ENCODE measurements around the gene C1QL4. TPM values are rescaled to one million over a fixed set of nuclear protein-coding genes. Genes with fewer than 3 reads are reported as not detected.

The C1QL4 gene
- total and polyA plus RNA-seq, 7 donors, result 0.03 TPM; not detected in 6

GRCh38 chr12:49357103-49357678, 20.2 kb upstream of the C1QL4 start:
- no peaks in the 10 kb centered on the region for H3K36me3 ChIP-seq
- 10 to 18% methylated on average over 3 of the region's 3 CpGs for WGBS, 2 donors
- H3K4me1 ChIP-seq, result peaks cover 0 to 12% (median 7%) of the 10 kb centered on the region in 4 donors
- H3K4me3 ChIP-seq, result no peak overlapping the region
- H3K27me3 ChIP-seq, result peaks cover 0 to 25% (median 19%) of the 10 kb centered on the region in 3 donors
- intact Hi-C loops (cut with DNase I), result no loop called here
- no peak overlapping the region for H3K27ac ChIP-seq
- DNase-seq, result no peak
- H3K9me3 ChIP-seq, result no peaks in the 10 kb centered on the region
- TF ChIP-seq CTCF (IDR thresholded peaks at IDR 0.05) (peak in 1 of 4 experiments; percentile 33), POLR2AphosphoS5 (IDR thresholded peaks at IDR 0.05) (no peak)

- H3K27me3 ChIP-seq, result peaks cover 0 to 38% (median 27%) of the 10 kb centered on the region in 3 donors
- TF ChIP-seq CTCF (IDR thresholded peaks at IDR 0.05) (no peak), EP300 (IDR thresholded peaks at IDR 0.05) (no peak), POLR2AphosphoS5 (IDR thresholded peaks at IDR 0.05) (no peak), POLR2A (IDR thresholded peaks at IDR 0.05) (no peak)
- intact Hi-C loops (cut with DNase I), result no loop called here
- DNase-seq, result peak; percentile 21
- no peaks in the 10 kb centered on the region for H3K9me3 ChIP-seq
- peaks cover 0 to 12% (median 7%) of the 10 kb centered on the region in 4 donors for H3K4me1 ChIP-seq
- no peaks in the 10 kb centered on the region for H3K36me3 ChIP-seq
- H3K4me3 ChIP-seq, result no peak overlapping the region
- 96% methylated on average over 10 of the region's 10 CpGs for WGBS, 2 donors
- H3K27ac ChIP-seq, result no peak overlapping the region
Measured at GRCh38 chr12:49355913-49356312, 18.9 kb upstream of the C1QL4 start.

GRCh38 chr12:49352351-49352750, 15.4 kb upstream of the C1QL4 start:
- peaks cover 0 to 11% (median 9%) of the 10 kb centered on the region in 4 donors for H3K4me1 ChIP-seq
- H3K27me3 ChIP-seq, result peaks cover 15 to 74% (median 63%) of the 10 kb centered on the region in 3 donors
- intact Hi-C loops (cut with DNase I), result no loop called here
- H3K36me3 ChIP-seq, result no peaks in the 10 kb centered on the region
- WGBS, 2 donors, result 67 to 86% methylated on average over 2 of the region's 2 CpGs
- no peak overlapping the region for H3K27ac ChIP-seq
- no peak for DNase-seq
- TF ChIP-seq EP300 (IDR thresholded peaks at IDR 0.05) (no peak), CTCF (IDR thresholded peaks at IDR 0.05) (no peak)
- H3K9me3 ChIP-seq, result no peaks in the 10 kb centered on the region
- H3K4me3 ChIP-seq, result no peak overlapping the region

GRCh38 chr12:49349266-49349665, 12.3 kb upstream of the C1QL4 start:
- H3K9me3 ChIP-seq, result no peaks in the 10 kb centered on the region
- H3K4me1 ChIP-seq, result peaks cover 0 to 38% (median 36%) of the 10 kb centered on the region in 4 donors
- H3K27me3 ChIP-seq, result peaks cover 44 to 99% (median 94%) of the 10 kb centered on the region in 3 donors
- WGBS, 2 donors, result 95 to 96% methylated on average over 11 of the region's 11 CpGs
- TF ChIP-seq POLR2A (IDR thresholded peaks at IDR 0.05), result no peak
- TF ChIP-seq POLR2AphosphoS5 (IDR thresholded peaks at IDR 0.05), result no peak
- no peak for TF ChIP-seq CTCF (IDR thresholded peaks at IDR 0.05)
- intact Hi-C loops (cut with DNase I), result no loop called here
- no peak overlapping the region for H3K4me3 ChIP-seq
- no peak overlapping the region for H3K27ac ChIP-seq
- H3K36me3 ChIP-seq, result no peaks in the 10 kb centered on the region
- peak; percentile 46 for DNase-seq

- Histone ChIP-seq H3K4me3 (no peak overlapping the region), H3K4me1 (peaks cover 0 to 38% (median 36%) of the 10 kb centered on the region in 4 donors), H3K27me3 (peaks cover 44 to 100% (median 95%) of the 10 kb centered on the region in 3 donors), H3K27ac (no peak overlapping the region), H3K9me3 (no peaks in the 10 kb centered on the region), H3K36me3 (no peaks in the 10 kb centered on the region)
- WGBS, 2 donors, result 95 to 97% methylated on average over 5 of the region's 5 CpGs
- TF ChIP-seq CTCF (IDR thresholded peaks at IDR 0.05) (no peak), EP300 (IDR thresholded peaks at IDR 0.05) (no peak), POLR2AphosphoS5 (IDR thresholded peaks at IDR 0.05) (no peak), POLR2A (IDR thresholded peaks at IDR 0.05) (no peak)
- DNase-seq, result peak; percentile 46
- intact Hi-C loops (cut with DNase I), result no loop called here
Measured at GRCh38 chr12:49348781-49349180, 11.8 kb upstream of the C1QL4 start.
